H1 (cell line): ENCODE measurements around the gene PSPH. TPM values are rescaled to one million over a fixed set of nuclear protein-coding genes. Genes with fewer than 3 reads are reported as not detected.
"Not testable (repeated sequence)": the region's sequence is repeated elsewhere in the genome, so short reads cannot be mapped to it uniquely, and the experiment has no call there.

Experiments
- CTCF ChIA-PET: fragments of 300-600 bp; sonication (Branson Sonifier 250); formaldehyde crosslinking; loops from one replicate; lab custom pipeline; 2021; ENCODE audit not compliant: partially characterized antibody; lab: Charles Lee
- POLR2A ChIA-PET: fragments of 300-600 bp; sonication (Branson Sonifier 250); formaldehyde crosslinking; loops from one replicate; lab custom pipeline; 2021; ENCODE audit warnings: inconsistent platforms; ENCODE audit not compliant: partially characterized antibody; lab: Charles Lee
- DNase-seq, 2 experiments: peaks; one replicate each; pipeline versions ENCODE4 v3.0.0 to v3.0.0-alpha.2; 2010 to 2022; ENCODE audit warnings: low spot score in 2 of 2, low read depth in 1 of 2, mixed read lengths in 1 of 2
- FAIRE-seq: peaks from 2 replicates; lab custom pipeline; 2011; peaks lifted over from hg19 to GRCh38; lab: Jason Lieb, UNC
- H2AFZ ChIP-seq: 2 replicates; pipeline ENCODE4 v1.8.1; 2012; ENCODE audit warnings: low read length, inconsistent platforms
- H2AK5ac ChIP-seq: 2 replicates; pipeline ENCODE4 v1.6.1; 2013; ENCODE audit warnings: low read depth, low read length
- H2BK120ac ChIP-seq: replicated peaks from 2 replicates; pipeline ENCODE3; 2013; ENCODE audit warnings: low read depth, low read length, inconsistent platforms
- H2BK12ac ChIP-seq: 2 replicates; pipeline ENCODE4 v1.6.1; 2013; ENCODE audit warnings: low read depth, low read length
- H2BK15ac ChIP-seq: 2 replicates; pipeline ENCODE4 v1.6.1; 2013; ENCODE audit warnings: low read length
- H2BK20ac ChIP-seq: 2 replicates; pipeline ENCODE4 v1.6.1; 2013; ENCODE audit warnings: low read length
- H2BK5ac ChIP-seq: 2 replicates; pipeline ENCODE4 v1.6.1; 2013; ENCODE audit warnings: low read depth, low read length
- H3K14ac ChIP-seq: 2 replicates; pipeline ENCODE4 v1.6.1; 2013; ENCODE audit warnings: inconsistent platforms; ENCODE audit not compliant: insufficient read length
- H3K18ac ChIP-seq: 2 replicates; pipeline ENCODE4 v1.6.1; 2013; ENCODE audit warnings: low read length; ENCODE audit errors: extremely low read depth
- H3K23ac ChIP-seq: 2 replicates; pipeline ENCODE4 v1.6.1; 2013; ENCODE audit warnings: inconsistent platforms; ENCODE audit not compliant: insufficient read length
- H3K23me2 ChIP-seq: 2 replicates; pipeline ENCODE4 v1.6.1; 2013; ENCODE audit warnings: low read depth, low read length
- H3K27ac ChIP-seq: 2 replicates; pipeline ENCODE4 v1.6.1; 2011; ENCODE audit warnings: low read depth, low read length, inconsistent platforms
- H3K27me3 ChIP-seq, 4 experiments: replicated peaks in 1 of 4; 1 replicate in 1 of 4; 2 replicates in 3 of 4; pipeline versions ENCODE4 v1.6.1 to v1.8.1; 2011 to 2013; ENCODE audit warnings: low read length in 3 of 4, mild to moderate bottlenecking in 3 of 4, inconsistent platforms in 2 of 4, mixed read lengths in 2 of 4, moderate library complexity in 1 of 4; ENCODE audit not compliant: control insufficient read depth in 3 of 4, insufficient read depth in 3 of 4; ENCODE audit errors: extremely low read depth in 1 of 4
- H3K36me3 ChIP-seq, 4 experiments: 2 replicates each; pipeline versions ENCODE4 v1.6.1 to v1.8.1; 2011 to 2013; ENCODE audit warnings: mild to moderate bottlenecking in 4 of 4, low read length in 3 of 4, moderate library complexity in 2 of 4, control low read depth in 1 of 4, inconsistent platforms in 1 of 4; ENCODE audit not compliant: insufficient read depth in 4 of 4, control insufficient read depth in 2 of 4
- H3K4ac ChIP-seq: replicated peaks from 2 replicates; pipeline ENCODE3; 2013; ENCODE audit warnings: low read length, low read depth, mixed read lengths, inconsistent platforms; ENCODE audit not compliant: insufficient read length
- H3K4me1 ChIP-seq, 4 experiments: replicated peaks in 1 of 4; 1 replicate in 1 of 4; 2 replicates in 3 of 4; pipeline versions ENCODE4 v1.6.1 to v1.8.1; 2011 to 2013; ENCODE audit warnings: low read length in 3 of 4, inconsistent platforms in 2 of 4, mixed read lengths in 1 of 4; ENCODE audit not compliant: insufficient read depth in 4 of 4, control insufficient read depth in 3 of 4
- H3K4me2 ChIP-seq, 2 experiments: 2 replicates each; pipeline versions ENCODE4 v1.6.1 to v1.8.1; 2011 to 2013; ENCODE audit warnings: low read depth in 2 of 2, low read length in 2 of 2, control low read depth in 1 of 2, inconsistent platforms in 1 of 2, mild to moderate bottlenecking in 1 of 2; ENCODE audit not compliant: insufficient read depth in 1 of 2
- H3K4me3 ChIP-seq, 4 experiments: fragments of 200-600, 300-600 bp in 1 of 4; sonication (generic), shearing (Covaris generic), sonication (Bioruptor Twin) in 1 of 4; 2 replicates each; pipeline versions ENCODE4 v1.5.1 to v1.8.1; 2011 to 2016; ENCODE audit warnings: low read length in 4 of 4, low read depth in 3 of 4, control low read depth in 2 of 4, inconsistent platforms in 2 of 4, mild to moderate bottlenecking in 2 of 4, mixed read lengths in 1 of 4, moderate library complexity in 1 of 4; ENCODE audit not compliant: insufficient read depth in 2 of 4; ENCODE audit errors: extremely low read depth in 1 of 4
- H3K56ac ChIP-seq: replicated peaks from 2 replicates; pipeline ENCODE3; 2013; ENCODE audit warnings: low read depth, mild to moderate bottlenecking, mixed read lengths, low read length, inconsistent platforms; ENCODE audit not compliant: insufficient read length
- H3K79me1 ChIP-seq: 2 replicates; pipeline ENCODE4 v1.6.1; 2013; ENCODE audit warnings: low read depth, low read length, control low read depth
- H3K79me2 ChIP-seq, 2 experiments: 2 replicates each; pipeline versions ENCODE4 v1.6.1 to v1.8.1; 2012 to 2013; ENCODE audit warnings: low read length in 2 of 2, mild to moderate bottlenecking in 2 of 2, inconsistent platforms in 1 of 2; ENCODE audit not compliant: insufficient read depth in 2 of 2, control insufficient read depth in 1 of 2
- H3K9ac ChIP-seq, 4 experiments: replicated peaks in 1 of 4; 1 replicate in 1 of 4; 2 replicates in 3 of 4; pipeline versions ENCODE4 v1.6.1 to v1.8.1; 2011 to 2013; ENCODE audit warnings: low read depth in 3 of 4, low read length in 3 of 4, control low read depth in 2 of 4, mild to moderate bottlenecking in 2 of 4, moderate library complexity in 2 of 4, inconsistent platforms in 1 of 4; ENCODE audit errors: extremely low read depth in 1 of 4
- H3K9me3 ChIP-seq, 2 experiments: 2 replicates each; pipeline versions ENCODE4 v1.6.1 to v1.8.1; 2012 to 2013; ENCODE audit warnings: mild to moderate bottlenecking in 2 of 2, moderate library complexity in 2 of 2, control low read depth in 1 of 2, inconsistent platforms in 1 of 2, low read depth in 1 of 2, low read length in 1 of 2, mixed read lengths in 1 of 2; ENCODE audit not compliant: insufficient read depth in 2 of 2
- H4K20me1 ChIP-seq, 2 experiments: replicated peaks in 1 of 2; 2 replicates each; pipeline versions ENCODE3 to v1.8.1; 2011 to 2013; ENCODE audit warnings: inconsistent platforms in 2 of 2, low read length in 2 of 2, mild to moderate bottlenecking in 1 of 2; ENCODE audit not compliant: insufficient read depth in 2 of 2, control insufficient read depth in 1 of 2
- H4K5ac ChIP-seq: 2 replicates; pipeline ENCODE4 v1.6.1; 2013; ENCODE audit warnings: low read length, low read depth, mixed read lengths, inconsistent platforms; ENCODE audit not compliant: insufficient read length
- H4K8ac ChIP-seq: 2 replicates; pipeline ENCODE4 v1.8.0; 2013; ENCODE audit warnings: mild to moderate bottlenecking, moderate library complexity, low read length, inconsistent platforms; ENCODE audit not compliant: insufficient read depth; ENCODE audit errors: extremely low read depth
- H4K91ac ChIP-seq: replicated peaks from 2 replicates; pipeline ENCODE3; 2013; ENCODE audit warnings: low read length, mixed read lengths, inconsistent platforms; ENCODE audit not compliant: insufficient read length
- WGBS, 2 experiments: shearing (Covaris generic) in 1 of 2; methylation state at CpG; one replicate each; pipeline versions ENCODE4 v1.1.6 to v1.1.7; 2013 to 2015; ENCODE audit warnings: low lambda C conversion rate in 2 of 2, mixed read lengths in 2 of 2, inconsistent platforms in 1 of 2, low coverage in 1 of 2, missing lambda C conversion rate in 1 of 2; ENCODE audit not compliant: insufficient replicate concordance in 2 of 2, insufficient coverage in 1 of 2, insufficient read length in 1 of 2; ENCODE audit errors: extremely low coverage in 1 of 2, missing lambda C conversion rate in 1 of 2; 5-methylcytosine and 5-hydroxymethylcytosine counted together
- polyA plus RNA-seq, 7 experiments: library from polyadenylated mRNA; depleted of rRNA in 3 of 7; stranded (reverse) in 5 of 7; unstranded in 2 of 7; fragments of >200 nt in 5 of 7; fragments of 200-250 nt in 2 of 7; gene quantifications; 1 replicate in 5 of 7; 2 replicates in 1 of 7; 4 replicates in 1 of 7; pipeline versions ENCODE4 v1.2.1 to v1.2.3, GENCODE V29; 2011 to 2013; ENCODE audit warnings: missing spikeins in 2 of 7, mixed read lengths in 2 of 7
- total RNA-seq: library from RNA; stranded (reverse); fragmentation: NEBNext Ultra II Directional; extraction: Animal tissue kit (Norgen Biotek cat#: 25700); gene quantifications from 2 replicates; pipeline ENCODE4 v1.2.1, GENCODE V29; 2021

PSPH gene
- total and polyA plus RNA-seq, 2 of the 8 experiments (the other 6 are each of a cell fraction or from before 2014, with no cell fraction given), result 31.0 to 64.8 TPM

GRCh38 chr7:56080726-56081435 is 29.6 kb upstream of the PSPH start:
- not testable (repeated sequence) for H3K27ac ChIP-seq, H3K4me1 ChIP-seq, H4K5ac ChIP-seq, H3K79me2 ChIP-seq, H3K23me2 ChIP-seq, H3K23ac ChIP-seq, H2AK5ac ChIP-seq, FAIRE-seq, H2BK15ac ChIP-seq, H3K18ac ChIP-seq, H3K4ac ChIP-seq, H3K56ac ChIP-seq, DNase-seq, H3K9ac ChIP-seq, H3K9me3 ChIP-seq, H3K4me2 ChIP-seq, H3K4me3 ChIP-seq, H4K8ac ChIP-seq, H3K14ac ChIP-seq, H4K20me1 ChIP-seq, H3K79me1 ChIP-seq, H3K27me3 ChIP-seq, H2AFZ ChIP-seq, H2BK12ac ChIP-seq, H2BK120ac ChIP-seq, H2BK20ac ChIP-seq, H2BK5ac ChIP-seq, H4K91ac ChIP-seq
- 91% methylated on average over 25 of the region's 28 CpGs; no CpG with 5 or more reads in 1 of the 2 experiments for WGBS, 2 experiments
- H3K36me3 ChIP-seq, result peaks cover 0 to 25% (median 8%) of the 10 kb centered on the region in 4 experiments; a peak in 7 of 8 replicates
- CTCF ChIA-PET, result interaction anchor here (2.9 kb wide), 1 partner anchor 11 kb away, joined by 23 read pairs; the partner anchor contains the start of gene PHKG1
- POLR2A ChIA-PET, result interaction anchor here (3.6 kb wide), 1 partner anchor 12 kb away, joined by 18 read pairs; the partner anchor contains the start of gene PHKG1
